Left colon (tissue), 2 donors: ENCODE data around the gene GCHFR. TPM values are rescaled to one million over a fixed set of nuclear protein-coding genes. Genes with fewer than 3 reads are reported as not detected.

Experiments used
- ATAC-seq: fragments of 200-7000 bp; cut with Tn5 transposase; one replicate; pipeline ENCODE4 v1.9.1; 2020; ENCODE audit warnings: mild to moderate bottlenecking, moderate library complexity
- DNase-seq, 2 donors: peaks; one replicate each; pipeline ENCODE4 v3.0.0-alpha.2; 2020
- intact Hi-C, 2 donors: fragments of 100-400 bp; cut with DNase I in 1 of 2; cut with micrococcal nuclease in 1 of 2; formaldehyde crosslinking; loops; one replicate each; pipeline versions ENCODE4 v1.11.2 to v1.14.0; 2022; cut with DNase I, micrococcal nuclease
- total RNA-seq, 2 donors: library from RNA; stranded (reverse); fragmentation: NEBNext Ultra II Directional; extraction: Animal tissue kit (Norgen Biotek cat#: 25700); gene quantifications; one replicate each; pipeline ENCODE4 v1.2.1, GENCODE V29; 2021
- donor health status: DM: no; HTN: no; CAD: no.
- donor health status: DM: yes; HTN: yes; CAD: no.

Gene GCHFR
- total RNA-seq, 2 donors from 2014 or later: 21.2 to 35.1 TPM

DNA sequence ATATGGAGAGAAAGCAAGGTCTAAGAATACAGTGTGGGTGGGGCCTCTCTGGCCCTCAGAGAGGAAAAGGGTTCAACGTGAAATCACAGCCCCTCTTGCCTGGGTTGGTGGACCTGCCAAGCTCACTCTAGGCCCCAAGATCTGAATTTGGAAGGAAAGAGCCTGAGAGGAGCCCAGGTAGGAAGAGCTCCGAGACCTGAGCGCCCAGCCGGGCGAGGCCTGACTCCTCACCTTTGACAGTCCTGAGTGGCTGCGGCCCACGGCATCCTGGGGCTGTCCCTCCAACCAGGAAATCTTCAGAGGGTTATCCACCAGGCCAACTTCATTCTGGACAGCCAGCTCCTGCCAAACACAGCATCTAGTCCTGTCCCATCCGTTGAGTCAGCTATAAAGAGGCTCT is 9.6 kb downstream of the GCHFR start:
- ATAC-seq (no peak), DNase-seq (no peak)
- intact Hi-C loops: no loop called here

DNA sequence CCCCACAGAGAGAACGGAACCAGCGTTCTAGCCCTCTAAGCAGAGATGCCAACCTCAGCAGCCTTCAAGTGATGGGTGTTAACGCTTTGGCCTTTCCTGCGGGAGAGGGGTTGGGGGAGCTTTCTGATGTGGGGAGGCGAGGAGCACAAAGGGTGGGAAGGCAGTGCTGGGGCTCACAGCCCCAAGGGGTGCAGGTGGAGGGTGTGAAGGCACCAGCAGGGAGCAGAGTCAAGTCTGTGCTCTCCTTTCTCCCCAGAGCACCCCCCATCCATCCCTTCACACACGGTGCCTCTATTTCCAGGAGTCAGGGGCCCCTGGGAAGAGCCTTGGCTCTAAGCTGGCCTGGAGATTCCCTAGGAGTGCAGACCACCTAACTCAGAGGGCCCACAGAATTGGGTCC is 10.0 kb downstream of the GCHFR start:
- intact Hi-C loops: no loop called here
- DNase-seq (no peak), ATAC-seq (no peak)

DNA sequence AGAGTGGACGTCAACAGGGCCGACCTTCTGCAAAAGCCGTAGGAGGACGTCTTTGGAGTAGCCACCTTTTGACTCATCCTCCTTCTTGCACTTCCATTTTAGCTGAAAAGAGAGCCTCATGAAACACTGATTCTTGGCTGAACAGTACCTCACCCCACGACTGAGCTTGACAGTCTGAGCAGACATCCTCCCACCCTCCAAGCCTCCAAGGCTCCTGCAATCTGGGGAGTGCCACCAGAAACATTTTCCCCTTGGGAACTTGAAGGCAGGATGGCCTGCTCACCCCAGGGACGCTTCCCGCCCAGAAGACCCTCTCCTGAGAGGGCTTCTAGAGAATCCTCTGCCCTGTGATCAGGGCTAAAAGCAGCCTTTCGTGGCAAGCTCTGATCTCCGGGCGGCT is 11.1 kb downstream of the GCHFR start:
- DNase-seq (no peak), ATAC-seq (no peak)
- intact Hi-C loops: no loop called here

DNA sequence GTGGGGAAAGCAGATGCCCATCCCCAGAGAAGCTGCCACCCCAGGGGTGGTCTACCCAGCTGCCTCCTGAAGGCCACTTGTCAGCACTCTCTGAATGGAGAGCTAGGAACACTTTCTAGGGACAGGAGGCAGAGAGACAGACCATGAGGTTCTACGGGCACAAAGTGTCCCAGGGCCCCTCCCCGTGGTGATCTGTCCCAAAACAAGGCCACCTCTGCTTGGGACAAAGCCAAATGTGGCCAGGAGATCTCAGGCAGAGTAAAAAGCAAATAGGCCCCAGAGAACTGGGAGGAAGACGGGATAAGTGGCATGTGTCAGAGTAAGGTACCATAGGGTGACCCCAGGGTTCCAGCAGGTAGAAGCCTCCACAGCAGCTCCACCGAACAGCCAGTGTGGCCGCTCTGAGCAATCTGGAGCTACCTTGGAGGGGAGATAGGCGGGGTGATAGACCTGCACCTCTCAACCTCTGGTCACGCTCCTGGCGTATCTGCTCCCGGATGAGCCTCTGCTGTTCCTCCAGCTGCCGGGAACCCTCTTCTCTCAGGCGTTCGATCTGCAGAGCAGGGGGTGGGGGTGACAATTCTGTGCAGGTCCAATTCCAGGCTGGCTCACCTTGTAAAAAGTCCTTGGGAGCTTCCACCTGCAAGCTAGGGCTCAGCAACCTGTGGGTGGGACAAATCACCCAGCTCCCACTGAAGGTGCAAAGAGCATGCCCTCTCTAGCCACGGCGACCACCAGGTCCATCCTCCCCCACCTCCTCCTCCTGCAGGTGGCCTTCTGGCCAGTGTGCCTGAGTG is 12.1 kb downstream of the GCHFR start:
- no peak for ATAC-seq

DNA sequence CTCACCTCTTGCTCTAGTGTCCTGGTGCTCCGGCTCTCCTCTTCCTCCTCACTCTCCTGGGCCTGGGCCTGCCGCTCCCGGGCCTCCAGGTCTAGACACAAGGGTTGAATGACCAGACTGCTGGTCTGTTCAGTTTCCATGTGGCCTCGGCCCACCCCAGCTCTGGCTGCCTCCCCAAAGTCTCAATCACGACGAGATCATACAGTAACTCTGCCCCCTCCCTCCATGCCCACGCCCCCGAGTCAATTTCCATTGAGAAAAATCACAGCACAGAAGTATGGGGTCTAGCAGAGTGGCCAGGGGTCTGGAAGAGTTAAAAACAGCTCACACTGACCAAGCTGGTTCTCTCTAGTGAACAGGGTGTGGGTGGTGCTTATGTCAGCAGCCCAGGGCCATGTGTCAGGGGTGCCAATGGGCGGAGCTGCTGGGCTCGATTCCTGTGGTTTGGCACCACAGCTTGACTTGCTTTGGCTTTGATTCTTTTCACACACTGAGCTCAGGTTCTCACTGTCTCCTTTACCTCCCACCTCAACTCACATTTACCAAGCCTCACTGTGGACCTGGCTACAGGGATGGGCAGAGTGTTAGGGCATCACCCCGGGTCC is 12.8 kb downstream of the GCHFR start:
- DNase-seq: no peak
- intact Hi-C loops: no loop called here

More for the DNA sequence above, 12.1 kb downstream of the GCHFR start:
- intact Hi-C loops: no loop called here
- DNase-seq: no peak

DNA sequence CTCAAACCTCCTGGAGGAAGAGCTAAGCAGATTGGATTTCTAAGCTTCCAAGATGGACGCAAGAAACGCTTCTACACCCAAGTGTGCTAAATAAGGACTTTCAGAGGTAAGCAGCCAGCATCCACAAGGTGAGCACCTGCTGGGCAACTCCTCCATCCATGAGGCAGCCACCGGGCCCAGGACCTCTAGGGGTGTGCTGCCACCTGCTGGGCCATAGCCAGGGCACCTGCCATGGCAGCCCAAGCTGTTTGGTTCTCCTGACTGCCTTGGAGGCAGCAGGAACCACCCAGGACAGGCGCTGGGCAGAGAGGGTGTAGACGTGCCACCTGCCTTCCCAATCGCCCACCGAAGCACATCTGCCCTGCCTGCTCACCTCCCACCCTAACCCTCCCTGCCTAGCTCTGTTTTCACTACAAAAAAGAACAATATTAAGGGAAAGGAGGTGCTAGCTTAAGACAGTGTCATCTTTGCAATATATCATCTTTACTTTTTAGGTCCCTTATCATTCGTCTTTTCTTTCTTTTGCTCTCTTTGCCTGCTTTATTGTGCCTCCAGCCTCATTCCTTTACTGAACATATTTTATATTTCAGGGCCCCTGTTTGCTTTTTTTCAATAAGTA is 18.9 kb downstream of the GCHFR start:
- ATAC-seq (peak; percentile 83), DNase-seq (peak; percentile 74 to 89)
- intact Hi-C loops: no loop called here

More for the DNA sequence above, 12.8 kb downstream of the GCHFR start:
- ATAC-seq: peak; percentile 48

DNA sequence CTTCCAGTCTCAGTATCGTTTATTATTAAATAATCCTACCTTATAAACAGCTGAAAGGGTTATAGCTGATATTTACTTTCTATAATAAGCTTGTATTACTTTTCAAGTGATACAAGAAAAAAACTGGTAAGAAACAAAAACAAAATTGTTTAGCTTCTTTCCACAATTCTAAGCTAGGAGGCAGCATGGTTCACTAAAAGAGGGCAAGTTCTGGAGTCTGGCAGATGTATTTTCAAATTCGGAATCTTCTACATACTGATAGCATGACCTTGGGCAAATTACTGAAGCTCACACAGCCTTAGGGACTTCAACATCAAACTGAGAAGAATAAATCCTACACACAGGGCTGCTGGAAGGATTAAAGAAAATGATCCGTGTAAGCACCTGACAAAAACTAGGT is 21.3 kb downstream of the GCHFR start:
- ATAC-seq: no peak
- intact Hi-C loops: no loop called here
- no peak for DNase-seq

DNA sequence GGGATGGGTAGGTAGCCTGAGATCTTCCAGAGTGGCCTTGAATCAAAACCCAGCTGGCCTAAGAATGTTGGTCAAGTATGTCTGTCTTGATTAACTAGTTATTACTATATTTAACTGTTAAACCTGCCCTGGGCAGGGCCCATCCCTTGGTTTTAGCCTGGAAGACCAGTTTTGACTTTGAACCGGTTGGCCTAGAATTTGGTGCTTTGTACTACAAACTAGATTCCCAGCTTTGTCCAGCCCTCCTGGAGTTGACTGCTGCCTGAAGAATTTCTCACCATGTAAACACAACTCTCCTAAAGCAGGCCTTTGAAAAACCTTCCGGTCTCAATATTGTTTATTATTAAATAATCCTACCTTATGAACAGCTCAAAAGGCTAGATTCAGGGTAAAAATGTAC is 21.9 kb downstream of the GCHFR start:
- DNase-seq (no peak), ATAC-seq (no peak)
- intact Hi-C loops: no loop called here

DNA sequence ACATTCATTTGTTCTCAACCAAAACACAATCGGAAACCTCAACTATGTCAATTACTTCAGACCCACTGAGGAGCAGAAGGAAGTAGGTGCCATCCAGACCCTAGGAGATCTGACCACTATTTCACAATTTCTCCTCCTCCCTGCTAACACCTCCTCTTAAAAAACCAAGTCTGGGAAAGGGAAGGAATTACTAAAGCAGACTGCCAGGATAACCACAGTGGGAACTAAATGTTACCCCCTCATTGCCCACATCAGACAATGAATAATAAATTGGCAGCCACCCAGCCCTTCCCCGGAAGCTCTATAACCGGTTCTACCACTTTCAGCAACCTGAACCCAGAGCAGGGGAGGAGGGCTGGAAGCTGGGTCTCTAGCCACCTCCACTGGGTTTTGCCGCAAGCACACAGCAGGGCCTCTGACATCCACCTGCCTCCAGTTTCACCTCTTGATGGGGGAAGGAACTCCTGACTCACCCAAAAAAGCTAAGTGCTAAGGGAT is 23.5 kb downstream of the GCHFR start:
- peak; percentile 78 for ATAC-seq
- intact Hi-C loops: no loop called here
- DNase-seq: peak; percentile 72 to 77

DNA sequence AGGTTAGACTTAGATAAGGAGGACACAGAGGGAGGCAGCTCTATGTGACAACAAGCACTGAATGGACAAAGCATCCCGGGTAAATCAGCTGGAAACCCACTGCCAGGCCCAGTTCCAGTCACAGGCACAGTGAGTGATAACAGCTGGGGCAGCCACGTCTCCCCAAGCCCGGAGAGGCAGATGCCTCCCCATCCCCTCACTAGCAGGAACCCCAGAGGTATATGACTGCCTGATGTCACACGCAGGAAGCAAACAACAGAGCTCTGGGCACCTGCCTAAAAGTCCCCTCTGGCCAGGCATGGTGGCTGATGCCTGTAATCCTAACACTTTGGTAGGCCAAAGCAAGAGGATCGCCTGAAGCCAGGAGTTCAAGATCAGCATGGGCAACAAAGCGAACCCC is 24.1 kb downstream of the GCHFR start:
- ATAC-seq: peak; percentile 30
- intact Hi-C loops: no loop called here
- DNase-seq: peak in 1 of 2 donors; percentile 29

DNA sequence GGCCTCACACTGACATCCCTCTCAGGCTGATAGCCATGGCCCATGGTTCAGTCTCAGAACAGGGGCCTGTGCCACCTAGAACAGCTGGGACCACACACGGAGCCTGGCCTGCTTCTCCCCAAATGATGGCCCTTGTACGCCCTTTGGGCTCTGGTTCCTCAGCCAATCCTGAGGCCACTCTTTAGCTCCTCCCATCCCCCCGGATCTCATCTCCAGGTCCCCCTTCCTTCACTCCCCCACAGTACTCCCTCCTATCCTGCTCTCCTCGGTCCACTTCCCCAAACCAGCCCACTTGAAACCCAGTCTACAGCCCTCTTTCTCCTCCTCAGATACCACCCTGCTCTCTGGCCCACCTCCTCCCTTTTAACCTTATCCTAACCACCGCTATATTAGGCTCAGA is 25.3 kb downstream of the GCHFR start:
- intact Hi-C loops: no loop called here
- DNase-seq (no peak), ATAC-seq (no peak)

DNA sequence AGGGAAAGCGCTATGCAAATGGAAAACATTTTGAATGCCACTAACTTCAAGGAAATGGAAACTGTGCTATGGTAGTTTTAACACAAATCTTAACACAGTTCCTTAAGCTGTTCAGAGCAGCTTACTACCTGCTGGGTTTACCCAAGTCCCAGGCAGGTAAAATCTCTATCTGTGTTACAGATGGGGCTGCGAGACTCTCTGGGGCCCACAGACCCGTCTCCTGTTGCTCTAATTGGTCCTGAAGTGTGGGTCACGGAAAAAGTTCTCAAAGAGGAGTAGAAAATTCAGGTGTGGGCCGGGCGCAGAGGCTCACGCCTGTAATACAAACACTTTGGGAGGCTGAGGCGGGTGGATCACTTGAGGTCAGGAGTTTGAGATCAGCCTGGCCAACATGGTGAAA is 26.1 kb downstream of the GCHFR start:
- intact Hi-C loops: no loop called here
- DNase-seq (no peak), ATAC-seq (no peak)

DNA sequence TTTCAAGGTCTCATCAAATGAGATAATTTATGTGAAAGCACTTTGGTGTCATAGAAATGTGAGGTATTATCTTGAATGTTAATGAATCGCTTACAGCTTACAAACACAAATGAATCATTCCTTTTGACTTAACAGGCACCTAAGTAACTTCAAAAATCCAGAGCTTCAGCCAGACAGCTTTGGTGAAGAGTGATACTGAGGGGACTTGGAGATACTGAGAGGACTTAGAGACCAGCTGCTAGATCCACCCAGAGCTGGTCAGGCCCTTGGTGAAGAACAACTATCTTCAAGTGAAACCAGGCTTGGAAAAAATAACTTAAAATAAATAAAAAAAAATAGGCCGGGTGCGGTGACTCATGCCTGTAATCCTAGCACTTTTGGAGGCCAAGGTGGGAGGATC is 26.9 kb downstream of the GCHFR start:
- DNase-seq (no peak), ATAC-seq (no peak)
- intact Hi-C loops: no loop called here

DNA sequence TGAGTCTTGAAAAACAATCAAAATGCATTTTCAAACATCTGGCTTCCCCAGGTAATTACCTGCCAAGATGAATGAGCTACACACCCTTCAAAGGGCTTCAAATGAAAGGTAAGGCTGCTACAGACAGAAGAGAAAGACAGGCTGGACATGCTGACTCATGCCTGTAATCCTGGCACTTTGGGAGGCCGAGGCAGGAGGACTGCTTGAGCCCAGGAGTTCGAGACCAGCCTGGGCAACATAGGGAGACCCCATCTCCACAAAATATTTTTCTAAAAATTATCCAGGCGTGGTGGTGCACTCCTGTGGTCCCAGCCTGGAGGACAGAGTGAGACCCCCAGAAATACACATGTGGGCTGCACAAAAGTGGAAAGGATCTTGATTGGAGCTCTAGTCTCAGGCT is 28.5 kb downstream of the GCHFR start:
- DNase-seq: no peak
- intact Hi-C loops: no loop called here
- ATAC-seq: peak; percentile 20

DNA sequence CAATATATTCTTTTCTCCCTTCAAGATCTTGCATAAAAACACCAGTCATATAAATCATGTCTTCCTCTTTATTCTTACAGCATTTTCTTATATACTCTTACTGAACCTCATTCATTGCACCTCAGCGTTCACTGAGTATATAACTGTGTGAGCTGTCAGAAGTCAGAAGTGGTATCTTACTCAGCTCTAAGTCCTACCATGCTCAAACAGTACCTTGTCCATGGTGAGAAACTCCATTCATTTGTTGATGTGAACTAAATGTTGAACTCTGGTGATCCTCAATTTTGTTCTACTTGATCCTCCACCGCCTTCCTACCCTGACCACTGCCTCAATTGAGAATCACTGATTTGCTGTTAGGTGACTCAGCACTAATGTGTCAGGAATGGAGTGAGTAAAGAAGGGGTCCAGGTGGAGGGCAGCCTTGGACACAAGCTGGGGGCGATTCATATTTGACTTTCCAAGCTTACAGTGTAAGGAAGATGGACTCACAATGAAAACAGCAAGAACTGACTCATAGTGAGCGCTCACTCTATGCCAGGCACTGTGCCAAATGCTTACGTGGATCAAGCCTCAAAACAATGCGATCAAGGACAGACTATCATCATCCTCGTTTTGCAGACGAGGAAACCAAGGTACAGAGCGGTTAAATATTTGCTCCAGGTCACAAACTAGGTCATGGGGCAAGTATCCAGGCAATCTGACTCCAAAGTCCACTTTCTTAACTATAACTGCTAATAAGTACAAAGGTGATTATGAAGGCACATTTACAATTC is 29.5 kb downstream of the GCHFR start:
- ATAC-seq (peak; percentile 88), DNase-seq (peak; percentile 82 to 87)
- intact Hi-C loops: no loop called here

DNA sequence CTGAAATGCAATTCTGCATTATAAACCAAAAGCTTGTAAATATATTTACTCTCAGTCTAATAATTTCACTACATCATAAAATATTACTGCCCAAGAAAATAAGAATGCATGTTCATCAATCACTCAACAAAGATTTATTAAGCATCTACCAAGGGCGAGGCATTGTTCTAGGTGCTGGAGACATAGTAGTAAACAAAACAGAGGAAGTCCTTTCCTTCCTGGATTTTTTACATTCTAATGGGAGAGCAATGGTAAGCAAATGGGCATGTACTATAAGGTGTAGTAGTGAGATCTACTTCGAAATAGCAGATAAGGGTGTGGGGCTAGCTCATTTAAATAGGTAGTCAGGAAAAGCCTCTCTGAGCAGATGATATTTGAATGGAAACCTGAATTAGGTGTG is 32.2 kb downstream of the GCHFR start:
- intact Hi-C loops: no loop called here
- DNase-seq (no peak), ATAC-seq (no peak)

DNA sequence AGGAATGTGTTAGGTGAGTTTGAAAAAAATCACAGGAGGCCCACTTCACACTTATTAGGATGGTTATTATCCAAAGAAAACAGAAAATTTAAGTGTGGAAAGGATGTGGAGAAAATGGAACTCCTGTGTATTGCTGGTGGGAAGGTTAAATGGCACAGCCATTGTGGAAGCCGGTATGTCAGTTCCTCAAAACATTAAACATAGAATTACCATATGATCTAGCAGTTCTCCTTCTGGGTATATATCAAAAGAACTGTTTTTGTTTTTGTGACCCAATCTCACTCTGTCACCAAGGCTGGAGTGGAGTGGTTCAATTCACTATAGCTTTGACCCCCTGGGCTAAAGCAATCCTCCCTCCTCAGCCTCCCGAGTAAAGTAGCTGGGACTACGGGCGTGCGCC is 32.6 kb downstream of the GCHFR start:
- intact Hi-C loops: no loop called here
- no peak for ATAC-seq

DNA sequence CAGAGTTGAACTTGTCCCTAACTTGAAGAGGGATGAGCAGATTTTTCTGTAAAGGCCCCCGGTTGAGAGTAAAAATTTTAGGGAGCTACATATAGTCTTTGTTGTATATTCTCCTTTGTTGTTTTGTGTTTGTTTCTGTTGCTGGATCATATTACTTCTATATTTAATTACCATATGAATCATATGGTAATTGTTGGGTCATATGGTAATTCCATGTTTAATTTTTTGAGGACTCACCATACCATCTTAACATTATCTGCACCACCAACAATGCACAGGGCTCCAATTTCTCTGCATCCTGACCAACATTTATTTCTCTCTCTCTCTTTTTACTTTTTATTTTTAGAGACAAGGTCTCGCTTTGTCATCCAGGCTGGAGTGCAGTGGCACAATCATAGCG is 35.7 kb downstream of the GCHFR start:
- ATAC-seq (no peak), DNase-seq (no peak)
- intact Hi-C loops: no loop called here

More for the DNA sequence above, 32.6 kb downstream of the GCHFR start:
- no peak for DNase-seq

DNA sequence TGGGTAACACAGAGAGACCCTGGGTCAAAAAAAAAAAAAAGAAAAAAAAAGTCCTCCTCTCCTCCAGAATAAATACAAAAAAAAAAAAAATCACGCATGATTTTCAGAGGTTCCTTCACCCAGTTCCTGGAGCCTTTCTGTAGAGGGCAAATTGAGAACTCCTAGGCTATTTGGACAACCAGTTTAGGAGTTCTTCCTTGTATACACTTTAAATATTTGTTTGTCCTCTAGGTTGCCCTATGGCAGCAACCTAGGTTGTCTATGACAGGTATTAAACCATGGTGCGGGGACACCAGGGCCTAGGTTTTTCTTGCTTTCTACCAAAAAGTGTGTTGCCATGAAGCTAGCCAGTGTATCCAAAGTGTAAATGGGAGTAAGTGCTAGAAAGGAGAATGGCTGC is 39.2 kb downstream of the GCHFR start:
- ATAC-seq (no peak), DNase-seq (no peak)
- intact Hi-C loops: no loop called here
